Ectodermal cell (in vitro differentiated cells): Measurements from ENCODE around the gene MPHOSPH9.
"Not testable (repeated sequence)": the region's sequence is repeated elsewhere in the genome, so short reads cannot be mapped to it uniquely, and the experiment has no call there.

Experiments
- H3K27ac ChIP-seq: 2 replicates; pipeline ENCODE4 v1.7.0; 2013; ENCODE audit warnings: mild to moderate bottlenecking, low read depth, low read length; ENCODE audit not compliant: insufficient read depth, poor library complexity, severe bottlenecking
- H3K27me3 ChIP-seq: 2 replicates; pipeline ENCODE4 v1.7.0; 2013; ENCODE audit warnings: mild to moderate bottlenecking, low read length; ENCODE audit not compliant: insufficient read depth, control insufficient read depth, poor library complexity, severe bottlenecking
- H3K36me3 ChIP-seq: one replicate; pipeline ENCODE4 v1.7.0; 2013; ENCODE audit warnings: low read length; ENCODE audit not compliant: control insufficient read depth, insufficient read depth
- H3K4me1 ChIP-seq: one replicate; pipeline ENCODE4 v1.7.0; 2013; ENCODE audit warnings: low read length; ENCODE audit not compliant: control insufficient read depth, insufficient read depth
- H3K4me3 ChIP-seq: 2 replicates; pipeline ENCODE4 v1.7.0; 2013; ENCODE audit warnings: low read depth, low read length, control low read depth; ENCODE audit not compliant: insufficient read depth
- H3K9me3 ChIP-seq: 2 replicates; pipeline ENCODE4 v1.7.0; 2013; ENCODE audit warnings: mild to moderate bottlenecking, low read length, moderate library complexity; ENCODE audit not compliant: control insufficient read depth
- WGBS, 2 experiments: methylation state at CpG; one replicate each; pipeline ENCODE4 v1.1.7; 2013; ENCODE audit warnings: missing lambda C conversion rate in 2 of 2; 5-methylcytosine and 5-hydroxymethylcytosine counted together

The MPHOSPH9 gene

DNA sequence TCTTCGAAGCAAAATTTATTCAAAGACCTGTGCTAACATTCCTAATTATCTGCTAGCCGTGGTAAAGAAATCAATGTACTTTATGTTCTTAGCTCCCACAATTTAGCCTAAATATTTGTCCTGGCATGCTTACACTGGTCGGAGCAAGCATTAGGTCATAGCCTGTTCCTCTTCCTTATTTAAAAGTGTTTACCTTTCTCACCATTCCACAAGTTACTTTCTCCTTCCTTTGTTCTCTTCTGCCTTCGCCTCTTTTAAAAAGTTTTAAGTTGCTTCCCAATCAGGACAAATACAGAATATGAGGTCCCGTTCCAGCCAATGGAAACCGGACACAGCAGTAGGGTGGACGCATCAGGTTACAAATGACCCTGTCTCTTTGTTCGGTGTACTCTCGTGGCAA, 27.1 kb upstream of the MPHOSPH9 start:
- Histone ChIP-seq H3K9me3 (no peaks in the 10 kb centered on the region), H3K4me3 (no peak overlapping the region), H3K27ac (no peak overlapping the region), H3K36me3 (peaks cover 48% of the 10 kb centered on the region), H3K4me1 (no peaks in the 10 kb centered on the region), H3K27me3 (no peaks in the 10 kb centered on the region)
- WGBS, 2 experiments: 84 to 86% methylated on average over 9 of the region's 9 CpGs

DNA sequence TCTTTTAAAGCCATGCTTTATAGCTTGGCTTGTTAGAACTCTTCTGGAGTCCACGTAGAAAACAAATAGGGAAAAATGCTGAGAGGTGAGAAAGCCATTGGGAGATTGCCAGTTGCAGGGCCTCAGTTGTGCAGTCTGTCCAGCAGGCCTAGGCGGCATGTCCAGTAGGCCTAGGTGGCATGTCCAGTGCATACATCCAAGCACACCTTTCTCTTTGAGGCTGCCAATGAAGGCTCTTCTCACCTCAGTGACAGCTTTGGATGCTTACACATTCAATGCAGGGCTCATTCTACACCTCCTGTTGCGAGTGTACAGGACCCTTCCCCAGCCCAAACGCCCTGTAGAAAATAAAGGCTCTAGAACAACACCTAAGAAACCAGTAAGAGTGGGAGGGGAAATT, 25.7 kb upstream of the MPHOSPH9 start:
- Histone ChIP-seq H3K36me3 (peaks cover 58% of the 10 kb centered on the region), H3K9me3 (no peaks in the 10 kb centered on the region), H3K27ac (no peak overlapping the region), H3K27me3 (no peaks in the 10 kb centered on the region), H3K4me1 (no peaks in the 10 kb centered on the region), H3K4me3 (no peak overlapping the region)
- 64 to 74% methylated on average over 3 to 4 of the region's 4 CpGs for WGBS, 2 experiments

GRCh38 chr12:123254853-123255446, 22.0 kb upstream of the MPHOSPH9 start:
- Histone ChIP-seq H3K27me3 (no peaks in the 10 kb centered on the region), H3K4me1 (no peaks in the 10 kb centered on the region), H3K27ac (no peak overlapping the region), H3K9me3 (no peaks in the 10 kb centered on the region), H3K4me3 (no peak overlapping the region), H3K36me3 (peaks cover 36% of the 10 kb centered on the region)
- WGBS, 2 experiments: 95 to 96% methylated on average over 5 of the region's 5 CpGs

DNA sequence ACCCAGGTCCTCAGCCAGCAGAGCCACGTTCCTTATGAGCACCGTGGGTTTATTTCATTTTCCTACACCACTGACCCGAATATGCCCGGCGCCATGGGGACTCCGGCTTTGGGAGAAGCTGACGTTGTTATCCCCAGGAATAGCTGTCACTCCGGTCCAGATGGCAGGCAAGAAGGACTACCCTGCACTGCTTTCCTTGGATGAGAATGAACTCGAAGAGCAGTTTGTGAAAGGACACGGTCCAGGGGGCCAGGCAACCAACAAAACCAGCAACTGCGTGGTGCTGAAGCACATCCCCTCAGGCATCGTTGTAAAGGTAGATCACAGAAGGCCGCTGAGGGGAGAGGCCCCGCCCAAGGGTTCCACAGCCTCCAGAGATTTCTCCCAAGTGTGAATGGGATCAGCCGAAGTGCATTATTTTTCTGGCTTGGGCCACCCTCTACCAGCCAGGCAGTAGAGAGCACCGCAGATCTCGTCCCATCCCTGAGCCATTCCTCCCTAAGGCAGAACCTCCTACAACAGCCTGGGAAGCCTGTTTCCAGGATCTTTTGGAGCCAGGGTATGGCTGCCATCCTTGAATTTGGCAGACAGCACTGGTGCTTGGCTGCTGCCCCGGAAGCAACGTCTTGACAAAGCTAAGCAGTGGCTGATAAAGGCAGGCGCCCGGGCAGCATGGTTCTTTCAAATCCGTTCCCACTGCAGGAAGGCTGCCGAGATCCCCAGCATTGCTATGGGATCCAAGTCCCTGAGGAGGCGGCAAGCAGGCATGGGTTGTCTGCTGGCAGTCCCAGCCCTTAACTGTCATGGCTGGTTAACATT, 20.9 kb upstream of the MPHOSPH9 start:
- Histone ChIP-seq H3K36me3 (peaks cover 37% of the 10 kb centered on the region), H3K4me1 (no peaks in the 10 kb centered on the region), H3K4me3 (no peak overlapping the region), H3K9me3 (no peaks in the 10 kb centered on the region), H3K27me3 (no peaks in the 10 kb centered on the region), H3K27ac (no peak overlapping the region)
- 93 to 94% methylated on average over 24 of the region's 24 CpGs for WGBS, 2 experiments

DNA sequence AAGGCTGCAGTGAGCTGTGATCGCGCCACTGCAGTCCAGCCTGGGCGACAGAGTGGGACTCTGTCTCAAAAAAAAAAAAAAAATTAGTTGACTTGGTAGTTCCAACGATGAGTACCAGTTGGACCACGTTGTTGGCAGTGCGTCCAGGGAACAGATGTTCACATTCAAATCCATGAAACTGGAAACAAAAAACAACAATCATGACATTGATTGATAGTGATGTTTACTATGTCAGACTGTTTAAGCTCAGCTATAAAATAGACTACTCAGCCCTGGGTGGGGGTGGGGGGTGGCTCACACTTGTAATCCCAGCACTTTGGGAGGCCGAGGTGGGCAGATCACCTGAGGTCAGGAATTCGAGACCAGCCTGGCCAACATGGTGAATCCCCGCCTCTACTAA, 19.4 kb upstream of the MPHOSPH9 start:
- not testable (repeated sequence) for H3K4me1 ChIP-seq, H3K27me3 ChIP-seq, H3K27ac ChIP-seq, H3K4me3 ChIP-seq, H3K9me3 ChIP-seq
- WGBS, 2 experiments: 94 to 95% methylated on average over 9 of the region's 9 CpGs
- peaks cover 33% of the 10 kb centered on the region for H3K36me3 ChIP-seq

GRCh38 chr12:123251403-123252076, 18.6 kb upstream of the MPHOSPH9 start:
- Histone ChIP-seq H3K4me3 (no peak overlapping the region), H3K27me3 (no peaks in the 10 kb centered on the region), H3K27ac (peak overlapping the region; percentile 36), H3K9me3 (no peaks in the 10 kb centered on the region), H3K4me1 (no peaks in the 10 kb centered on the region), H3K36me3 (peaks cover 27% of the 10 kb centered on the region)
- 95 to 96% methylated on average over 8 of the region's 8 CpGs for WGBS, 2 experiments

DNA sequence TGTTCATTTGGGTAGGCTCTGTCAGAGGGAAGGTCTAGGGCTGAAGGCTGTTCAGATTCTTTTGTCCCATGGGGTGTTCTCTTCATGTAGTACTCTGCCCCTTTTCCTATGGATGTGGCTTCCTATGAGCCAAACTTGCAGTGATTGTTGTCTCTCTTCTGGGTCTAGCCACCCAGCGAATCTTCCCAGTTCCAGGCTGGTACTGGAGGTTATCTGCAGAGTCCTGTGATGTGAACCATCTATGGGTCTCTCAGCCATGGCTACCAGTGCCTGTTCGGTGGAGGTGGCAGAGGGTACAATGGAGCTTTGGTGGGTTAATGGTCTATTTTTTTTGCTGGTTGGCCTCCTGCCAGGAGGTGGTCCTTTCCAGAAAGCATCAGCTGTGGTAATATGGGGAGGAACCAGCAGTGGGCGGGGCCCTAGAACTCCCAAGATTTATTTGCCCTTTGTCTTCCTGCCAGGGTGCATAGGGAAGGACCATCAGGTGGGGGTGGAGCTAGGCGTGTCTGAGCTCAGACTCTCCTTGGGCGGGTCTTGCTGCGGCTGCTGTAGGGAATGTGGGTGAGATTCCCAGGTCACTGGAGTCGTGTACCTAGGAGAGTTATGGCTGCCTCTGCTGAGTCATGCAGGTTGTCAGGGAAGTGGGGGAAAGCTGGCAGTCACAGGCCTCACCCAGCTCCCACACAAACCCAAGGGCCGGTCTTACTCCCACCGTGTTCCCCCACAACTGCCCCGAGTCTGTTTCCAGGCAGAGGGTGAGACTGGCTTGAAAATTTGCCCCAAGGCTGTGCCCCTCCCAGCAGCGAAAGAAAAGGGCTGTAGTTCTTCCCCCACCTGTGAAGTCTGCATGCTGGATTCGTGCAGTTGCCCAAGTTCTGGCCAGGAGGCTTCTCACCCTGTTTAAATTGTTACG, 17.8 kb upstream of the MPHOSPH9 start:
- Histone ChIP-seq H3K4me1 (no peaks in the 10 kb centered on the region), H3K27ac (peak overlapping the region; percentile 36), H3K9me3 (no peaks in the 10 kb centered on the region), H3K36me3 (peaks cover 26% of the 10 kb centered on the region), H3K27me3 (no peaks in the 10 kb centered on the region), H3K4me3 (no peak overlapping the region)
- 84 to 87% methylated on average over 13 of the region's 13 CpGs for WGBS, 2 experiments

DNA sequence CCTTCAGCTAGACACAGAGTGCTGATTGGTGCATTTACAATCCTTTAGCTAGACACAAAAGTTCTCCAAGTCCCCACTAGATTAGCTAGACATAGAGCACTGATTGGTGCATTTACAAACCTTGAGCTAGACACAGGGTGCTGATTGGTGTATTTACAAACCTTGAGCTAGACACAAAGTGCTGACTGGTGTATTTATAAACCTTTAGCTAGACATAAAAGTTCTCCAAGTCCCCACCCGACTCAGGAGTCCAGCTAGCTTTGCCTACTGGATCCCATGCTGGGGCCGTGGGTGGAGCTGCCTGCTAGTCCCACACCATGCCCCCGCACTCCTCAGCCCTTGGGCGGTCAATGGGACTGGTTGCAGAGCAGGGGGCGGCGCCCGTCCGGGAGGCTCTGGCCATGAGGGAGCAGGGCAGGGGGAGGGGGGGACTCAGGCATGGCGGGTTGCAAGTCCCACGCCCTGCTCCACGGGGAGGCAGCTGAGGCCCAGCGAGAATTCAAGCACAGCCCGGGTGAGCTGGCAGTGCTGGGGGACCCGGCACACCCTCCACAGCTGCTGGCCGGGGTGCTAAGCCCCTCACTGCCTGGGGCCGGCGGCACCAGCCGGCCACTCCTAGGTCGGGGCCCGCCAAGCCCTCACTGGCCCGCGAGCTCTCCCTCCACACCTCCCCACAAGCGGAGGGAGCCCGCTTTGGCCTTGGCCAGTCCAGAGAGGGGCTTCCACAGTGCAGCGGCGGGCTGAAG, 16.2 kb upstream of the MPHOSPH9 start:
- H3K27ac ChIP-seq, H3K9me3 ChIP-seq, H3K27me3 ChIP-seq, H3K4me1 ChIP-seq, H3K4me3 ChIP-seq: not testable (repeated sequence)
- peaks cover 13% of the 10 kb centered on the region for H3K36me3 ChIP-seq
- 92 to 96% methylated on average over 26 of the region's 26 CpGs for WGBS, 2 experiments

GRCh38 chr12:123248129-123248528, 15.2 kb upstream of the MPHOSPH9 start:
- not testable (repeated sequence) for H3K36me3 ChIP-seq, H3K4me1 ChIP-seq, H3K4me3 ChIP-seq, H3K9me3 ChIP-seq, H3K27ac ChIP-seq, H3K27me3 ChIP-seq
- WGBS, 2 experiments: 91 to 95% methylated on average over 2 of the region's 2 CpGs
